Measurements from ENCODE around the gene OTUB2. TPM values are rescaled to one million over a fixed set of nuclear protein-coding genes. Genes with fewer than 3 reads are reported as not detected.
A peak's percentile ranks its signal among the peaks of the same experiment; 100 is the strongest.

Gene OTUB2
- total RNA-seq, 1 experiment from 2014 or later = 3.4 TPM

DNA sequence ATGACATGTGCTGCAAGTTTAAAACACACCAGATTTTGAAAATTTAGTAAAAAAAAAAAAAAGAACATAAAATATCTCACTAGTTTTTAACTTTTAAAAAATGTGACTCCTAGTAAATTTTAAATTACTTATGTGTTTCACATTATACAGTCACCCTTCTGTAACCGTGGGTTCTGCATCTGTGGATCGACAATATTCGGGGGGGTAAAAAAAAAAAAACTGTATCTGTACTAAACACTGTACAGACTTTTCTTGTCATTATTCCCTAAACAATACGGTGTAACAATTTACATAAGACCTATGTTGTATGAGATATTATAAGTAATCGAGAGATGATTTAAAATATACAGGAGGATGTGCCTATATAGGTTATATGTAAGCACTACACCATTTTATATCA, 51.7 kb downstream of the OTUB2 start:
- TF ChIP-seq POLR2AphosphoS5 (IDR thresholded peaks at IDR 0.05; ENCODE audit: low read depth, low read length) (no peak), TCF7L2 (IDR thresholded peaks at IDR 0.05; ENCODE audit: low read depth, low read length) (no peak), SIN3A (IDR thresholded peaks at IDR 0.05; ENCODE audit: borderline replicate concordance, insufficient read depth, low read depth, low read length) (no peak)
- TF ChIP-seq, protein P1, sequence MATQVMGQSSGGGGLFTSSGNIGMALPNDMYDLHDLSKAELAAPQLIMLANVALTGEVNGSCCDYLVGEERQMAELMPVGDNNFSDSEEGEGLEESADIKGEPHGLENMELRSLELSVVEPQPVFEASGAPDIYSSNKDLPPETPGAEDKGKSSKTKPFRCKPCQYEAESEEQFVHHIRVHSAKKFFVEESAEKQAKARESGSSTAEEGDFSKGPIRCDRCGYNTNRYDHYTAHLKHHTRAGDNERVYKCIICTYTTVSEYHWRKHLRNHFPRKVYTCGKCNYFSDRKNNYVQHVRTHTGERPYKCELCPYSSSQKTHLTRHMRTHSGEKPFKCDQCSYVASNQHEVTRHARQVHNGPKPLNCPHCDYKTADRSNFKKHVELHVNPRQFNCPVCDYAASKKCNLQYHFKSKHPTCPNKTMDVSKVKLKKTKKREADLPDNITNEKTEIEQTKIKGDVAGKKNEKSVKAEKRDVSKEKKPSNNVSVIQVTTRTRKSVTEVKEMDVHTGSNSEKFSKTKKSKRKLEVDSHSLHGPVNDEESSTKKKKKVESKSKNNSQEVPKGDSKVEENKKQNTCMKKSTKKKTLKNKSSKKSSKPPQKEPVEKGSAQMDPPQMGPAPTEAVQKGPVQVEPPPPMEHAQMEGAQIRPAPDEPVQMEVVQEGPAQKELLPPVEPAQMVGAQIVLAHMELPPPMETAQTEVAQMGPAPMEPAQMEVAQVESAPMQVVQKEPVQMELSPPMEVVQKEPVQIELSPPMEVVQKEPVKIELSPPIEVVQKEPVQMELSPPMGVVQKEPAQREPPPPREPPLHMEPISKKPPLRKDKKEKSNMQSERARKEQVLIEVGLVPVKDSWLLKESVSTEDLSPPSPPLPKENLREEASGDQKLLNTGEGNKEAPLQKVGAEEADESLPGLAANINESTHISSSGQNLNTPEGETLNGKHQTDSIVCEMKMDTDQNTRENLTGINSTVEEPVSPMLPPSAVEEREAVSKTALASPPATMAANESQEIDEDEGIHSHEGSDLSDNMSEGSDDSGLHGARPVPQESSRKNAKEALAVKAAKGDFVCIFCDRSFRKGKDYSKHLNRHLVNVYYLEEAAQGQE (IDR thresholded peaks at IDR 0.05; ENCODE audit: insufficient read depth in 1 of 2, low read depth in 2 of 2, low read length in 1 of 2) = no peak
- TF ChIP-seq, protein P2, sequence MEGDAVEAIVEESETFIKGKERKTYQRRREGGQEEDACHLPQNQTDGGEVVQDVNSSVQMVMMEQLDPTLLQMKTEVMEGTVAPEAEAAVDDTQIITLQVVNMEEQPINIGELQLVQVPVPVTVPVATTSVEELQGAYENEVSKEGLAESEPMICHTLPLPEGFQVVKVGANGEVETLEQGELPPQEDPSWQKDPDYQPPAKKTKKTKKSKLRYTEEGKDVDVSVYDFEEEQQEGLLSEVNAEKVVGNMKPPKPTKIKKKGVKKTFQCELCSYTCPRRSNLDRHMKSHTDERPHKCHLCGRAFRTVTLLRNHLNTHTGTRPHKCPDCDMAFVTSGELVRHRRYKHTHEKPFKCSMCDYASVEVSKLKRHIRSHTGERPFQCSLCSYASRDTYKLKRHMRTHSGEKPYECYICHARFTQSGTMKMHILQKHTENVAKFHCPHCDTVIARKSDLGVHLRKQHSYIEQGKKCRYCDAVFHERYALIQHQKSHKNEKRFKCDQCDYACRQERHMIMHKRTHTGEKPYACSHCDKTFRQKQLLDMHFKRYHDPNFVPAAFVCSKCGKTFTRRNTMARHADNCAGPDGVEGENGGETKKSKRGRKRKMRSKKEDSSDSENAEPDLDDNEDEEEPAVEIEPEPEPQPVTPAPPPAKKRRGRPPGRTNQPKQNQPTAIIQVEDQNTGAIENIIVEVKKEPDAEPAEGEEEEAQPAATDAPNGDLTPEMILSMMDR (IDR thresholded peaks at IDR 0.05) = no peak
- Histone ChIP-seq H3K36me3 (ENCODE audit: control insufficient read depth, insufficient read depth, low read length) (peaks cover 14% of the 10 kb centered on the region), H3K9me3 (ENCODE audit: control insufficient read depth, insufficient read depth, low read depth, low read length) (peaks cover 34% of the 10 kb centered on the region; the same call in 1 of the 2 replicates), H3K27me3 (ENCODE audit: control insufficient read depth, insufficient read depth, low read length) (no peaks in the 10 kb centered on the region), H3K4me3 (ENCODE audit: low read depth in 2 of 2, low read length in 2 of 2) (no peak overlapping the region), H3K27ac (ENCODE audit: low read length) (no peak overlapping the region), H3K4me1 (ENCODE audit: control insufficient read depth, insufficient read depth, low read length) (peaks cover 8% of the 10 kb centered on the region)
- CTCF ChIA-PET = no interaction called here
- ATAC-seq (no peak), DNase-seq (ENCODE audit: low read depth, low spot score) (no peak)
- in situ Hi-C loops (cut with HindIII; ENCODE audit: low pct_unique_long_range_greater_than_20kb, low sequenced_read_pairs) = no loop called here
- POLR2A ChIA-PET = no interaction called here
- BruUV-seq (replicated peaks) = no TSS peak
- intact Hi-C loops (cut with micrococcal nuclease; ENCODE audit: unreplicated experiment) = no loop called here

DNA sequence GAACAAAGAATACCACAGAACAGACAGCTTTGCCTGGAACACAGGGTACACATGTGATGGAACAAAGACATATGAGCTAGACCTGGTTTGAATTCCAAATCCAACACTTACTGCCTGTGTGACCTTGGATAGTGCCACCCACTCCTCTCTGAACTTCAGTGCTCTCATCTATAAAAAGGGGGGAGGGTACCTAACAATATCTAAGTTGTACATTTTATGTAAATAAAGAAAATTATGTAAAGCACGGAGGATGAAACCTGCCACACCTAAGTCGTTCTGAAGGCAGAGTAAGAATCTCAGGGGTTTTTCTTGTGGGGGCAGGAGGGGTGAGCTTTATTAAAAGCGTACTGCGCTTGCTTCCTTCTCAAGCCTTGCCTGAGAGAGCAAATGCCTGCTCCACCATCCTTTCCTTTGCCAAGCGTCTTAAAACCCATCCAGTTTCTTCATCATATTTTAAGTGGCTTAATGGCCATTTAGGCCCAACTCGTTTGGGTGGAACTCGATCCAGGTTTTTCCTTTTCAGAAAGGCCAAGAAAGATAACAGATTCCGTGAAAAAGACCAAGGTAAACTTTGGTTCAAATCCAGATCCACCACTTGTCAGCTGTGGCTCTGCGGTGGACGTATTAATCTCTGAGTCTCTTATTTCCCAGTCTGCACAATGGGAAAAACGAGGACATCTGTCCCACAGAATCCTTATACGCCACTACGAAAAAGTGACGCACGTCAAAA, 53.9 kb downstream of the OTUB2 start:
- in situ Hi-C loops (cut with HindIII; ENCODE audit: low pct_unique_long_range_greater_than_20kb, low sequenced_read_pairs) (no loop called here), intact Hi-C loops (cut with micrococcal nuclease; ENCODE audit: unreplicated experiment) (no loop called here)
- no TSS peak for BruUV-seq (replicated peaks)
- TF ChIP-seq SIN3A (IDR thresholded peaks at IDR 0.05; ENCODE audit: borderline replicate concordance, insufficient read depth, low read depth, low read length) (no peak), POLR2AphosphoS5 (IDR thresholded peaks at IDR 0.05; ENCODE audit: low read depth, low read length) (no peak), TCF7L2 (IDR thresholded peaks at IDR 0.05; ENCODE audit: low read depth, low read length) (no peak)
- TF ChIP-seq, protein P1 (IDR thresholded peaks at IDR 0.05; ENCODE audit: insufficient read depth in 1 of 2, low read depth in 2 of 2, low read length in 1 of 2) = no peak
- TF ChIP-seq, protein P2 (IDR thresholded peaks at IDR 0.05) = no peak
- Histone ChIP-seq H3K4me3 (ENCODE audit: low read depth in 2 of 2, low read length in 2 of 2) (peak overlapping the region; percentile 84 to 96), H3K27me3 (ENCODE audit: control insufficient read depth, insufficient read depth, low read length) (no peaks in the 10 kb centered on the region), H3K9me3 (ENCODE audit: control insufficient read depth, insufficient read depth, low read depth, low read length) (peaks cover 24% of the 10 kb centered on the region; the same call in 1 of the 2 replicates), H3K4me1 (ENCODE audit: control insufficient read depth, insufficient read depth, low read length) (peaks cover 8% of the 10 kb centered on the region), H3K27ac (ENCODE audit: low read length) (peak overlapping the region; percentile 82), H3K36me3 (ENCODE audit: control insufficient read depth, insufficient read depth, low read length) (peaks cover 14% of the 10 kb centered on the region)
- ATAC-seq (no peak), DNase-seq (ENCODE audit: low read depth, low spot score) (no peak)
- CTCF ChIA-PET = no interaction called here
- POLR2A ChIA-PET = no interaction called here
